ENCODE measurements around the gene DLGAP4. TPM values are rescaled to one million over a fixed set of nuclear protein-coding genes. Genes with fewer than 3 reads are reported as not detected.

Gene DLGAP4
- polyA plus RNA-seq, 2 of the 4 experiments (the other 2 are of a cell fraction) = 11.9 to 36.7 TPM

- peak overlapping the region; percentile 32 to 99 for H3K27ac ChIP-seq
- no peaks in the 10 kb centered on the region for H3K9me3 ChIP-seq
- peak; percentile 23 to 55; a peak in 4 of 6 replicates for ATAC-seq
- TF ChIP-seq USF2 (IDR thresholded peaks at IDR 0.05) (peak; percentile 35; the same call in 1 of the 2 replicates), HOXB5 (CRISPR knock-in tag; IDR thresholded peaks at IDR 0.05) (no peak), MAX (IDR thresholded peaks at IDR 0.05) (peak; percentile 36; the same call in 1 of the 2 replicates), POLR2A (IDR thresholded peaks at IDR 0.05; ENCODE audit: low read length) (no peak), ZC3H11A (IDR thresholded peaks at IDR 0.05) (no peak), SMC3 (IDR thresholded peaks at IDR 0.05) (no peak)
- 62% methylated on average over 10 of the region's 10 CpGs for WGBS (ENCODE audit: missing lambda C conversion rate)
- FAIRE-seq = no peak
- H3K4me2 ChIP-seq = peak overlapping the region; percentile 100
- ChIA-PET POLR2A (no interaction called here), CTCF (interaction anchor here (0.9 kb wide), 1 partner anchor 29 kb away, joined by 3 read pairs; no protein-coding TSS in a partner anchor)
- H3K4me3 ChIP-seq = no peak overlapping the region
- peak in 1 of 2 experiments; percentile 59 for DNase-seq (ENCODE audit: low read depth in 1 of 2, low spot score in 1 of 2)
- H3K4me1 ChIP-seq = peaks cover 100% of the 10 kb centered on the region
Measured at GRCh38 chr20:36468149-36469000, 162.2 kb downstream of the DLGAP4 start.

DNA sequence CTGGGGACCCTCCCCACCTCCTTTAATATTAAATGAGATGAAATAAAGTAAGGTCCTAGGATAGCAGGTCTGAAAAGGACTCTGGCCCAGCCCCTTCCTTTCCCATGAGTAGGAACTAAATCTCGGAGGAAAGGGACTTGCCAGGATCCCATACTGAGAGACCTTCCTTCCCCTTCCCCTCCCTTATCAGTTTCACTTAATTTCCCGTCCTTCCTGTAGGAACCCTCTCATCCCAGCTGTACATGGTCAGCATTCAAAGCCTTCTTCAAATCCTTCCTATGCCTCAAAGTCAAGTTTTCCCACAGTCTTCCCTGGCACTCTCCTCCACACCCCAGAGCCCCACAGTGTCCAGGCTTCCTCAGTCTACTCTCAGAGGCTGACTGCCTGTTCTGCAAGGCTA lies 163.8 kb downstream of the DLGAP4 start:
- DNase-seq (ENCODE audit: low read depth in 1 of 2, low spot score in 1 of 2) (no peak), ATAC-seq (no peak), FAIRE-seq (no peak)
- Histone ChIP-seq H3K4me2 (peak overlapping the region; percentile 100), H3K4me3 (no peak overlapping the region), H3K4me1 (peaks cover 99% of the 10 kb centered on the region), H3K27ac (peak overlapping the region; percentile 43 to 53; a peak in 4 of 6 replicates), H3K9me3 (no peaks in the 10 kb centered on the region)
- no peak for TF ChIP-seq CHD2 (IDR thresholded peaks at IDR 0.05; ENCODE audit: low read length, partially characterized antibody)
- no peak for TF ChIP-seq NR3C1 (IDR thresholded peaks at IDR 0.05)
- TF ChIP-seq MYC (IDR thresholded peaks at IDR 0.05; ENCODE audit: borderline replicate concordance, low read length) = no peak
- no peak for TF ChIP-seq KDM1A (IDR thresholded peaks at IDR 0.05; ENCODE audit: low read depth)
- no peak for TF ChIP-seq POLR2AphosphoS2 (conservative IDR thresholded peaks at IDR 0.05; ENCODE audit: low read length)
- TF ChIP-seq ZC3H11A (IDR thresholded peaks at IDR 0.05) = no peak
- TF ChIP-seq TFCP2L1 (CRISPR knock-in tag; IDR thresholded peaks at IDR 0.05) = no peak
- TF ChIP-seq RARB (CRISPR knock-in tag; IDR thresholded peaks at IDR 0.05) = no peak
- TF ChIP-seq, protein P1, sequence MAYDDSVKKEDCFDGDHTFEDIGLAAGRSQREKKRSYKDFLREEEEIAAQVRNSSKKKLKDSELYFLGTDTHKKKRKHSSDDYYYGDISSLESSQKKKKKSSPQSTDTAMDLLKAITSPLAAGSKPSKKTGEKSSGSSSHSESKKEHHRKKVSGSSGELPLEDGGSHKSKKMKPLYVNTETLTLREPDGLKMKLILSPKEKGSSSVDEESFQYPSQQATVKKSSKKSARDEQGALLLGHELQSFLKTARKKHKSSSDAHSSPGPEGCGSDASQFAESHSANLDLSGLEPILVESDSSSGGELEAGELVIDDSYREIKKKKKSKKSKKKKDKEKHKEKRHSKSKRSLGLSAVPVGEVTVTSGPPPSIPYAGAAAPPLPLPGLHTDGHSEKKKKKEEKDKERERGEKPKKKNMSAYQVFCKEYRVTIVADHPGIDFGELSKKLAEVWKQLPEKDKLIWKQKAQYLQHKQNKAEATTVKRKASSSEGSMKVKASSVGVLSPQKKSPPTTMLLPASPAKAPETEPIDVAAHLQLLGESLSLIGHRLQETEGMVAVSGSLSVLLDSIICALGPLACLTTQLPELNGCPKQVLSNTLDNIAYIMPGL (CRISPR knock-in tag; IDR thresholded peaks at IDR 0.05; ENCODE audit: borderline replicate concordance) = no peak
- TF ChIP-seq TP53 (CRISPR knock-in tag; IDR thresholded peaks at IDR 0.05) = no peak
- TF ChIP-seq MAX (IDR thresholded peaks at IDR 0.05) = no peak
- no peak for TF ChIP-seq HDAC2 (IDR thresholded peaks at IDR 0.05)
- TF ChIP-seq ELK1 (IDR thresholded peaks at IDR 0.05; ENCODE audit: low read depth, low read length) = no peak
- CTCF ChIA-PET = interaction anchor here (2.0 kb wide), 1 partner anchor 11 kb away, joined by 12 read pairs; no protein-coding TSS in a partner anchor
- POLR2A ChIA-PET = no interaction called here
- WGBS (ENCODE audit: missing lambda C conversion rate) = 45% methylated on average over 2 of the region's 2 CpGs
